NCI-H748 treated with DMSO at 0.1 percent for 48 hours (cell line): ENCODE measurements around the gene CHN1.

Source experiments
- DNase-seq: peaks from one replicate; lab custom pipeline; 2025; lab: John Stamatoyannopoulos, UW

Gene CHN1, protein sequence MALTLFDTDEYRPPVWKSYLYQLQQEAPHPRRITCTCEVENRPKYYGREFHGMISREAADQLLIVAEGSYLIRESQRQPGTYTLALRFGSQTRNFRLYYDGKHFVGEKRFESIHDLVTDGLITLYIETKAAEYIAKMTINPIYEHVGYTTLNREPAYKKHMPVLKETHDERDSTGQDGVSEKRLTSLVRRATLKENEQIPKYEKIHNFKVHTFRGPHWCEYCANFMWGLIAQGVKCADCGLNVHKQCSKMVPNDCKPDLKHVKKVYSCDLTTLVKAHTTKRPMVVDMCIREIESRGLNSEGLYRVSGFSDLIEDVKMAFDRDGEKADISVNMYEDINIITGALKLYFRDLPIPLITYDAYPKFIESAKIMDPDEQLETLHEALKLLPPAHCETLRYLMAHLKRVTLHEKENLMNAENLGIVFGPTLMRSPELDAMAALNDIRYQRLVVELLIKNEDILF

GRCh38 chr2:175004980-175005732 is at the start of gene CHN1:
CHN1 (minus strand) TSS chr2:175005381; CDS start chr2:175004912, 469 bp downstream.
- peak; percentile 69 for DNase-seq

DNA sequence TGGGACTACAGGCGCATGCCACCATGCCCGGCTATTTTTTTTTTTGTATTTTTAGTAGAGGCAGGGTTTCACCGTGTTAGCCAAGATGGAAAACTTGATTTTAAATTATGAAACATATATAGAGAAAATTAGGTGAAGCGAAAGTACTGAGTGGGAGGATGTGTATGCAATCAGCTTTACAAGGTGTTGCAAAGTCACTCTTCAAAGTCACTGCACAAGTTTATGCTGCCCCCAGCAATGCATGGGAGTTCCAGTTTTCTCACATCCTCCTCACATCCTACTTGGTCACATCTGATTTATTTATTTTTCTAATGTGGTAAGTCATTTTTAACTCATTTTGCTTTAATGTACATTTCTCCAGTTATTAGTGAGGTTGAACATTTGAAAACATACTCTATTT is 49.2 kb upstream of the CHN1 start:
- no peak for DNase-seq

DNA sequence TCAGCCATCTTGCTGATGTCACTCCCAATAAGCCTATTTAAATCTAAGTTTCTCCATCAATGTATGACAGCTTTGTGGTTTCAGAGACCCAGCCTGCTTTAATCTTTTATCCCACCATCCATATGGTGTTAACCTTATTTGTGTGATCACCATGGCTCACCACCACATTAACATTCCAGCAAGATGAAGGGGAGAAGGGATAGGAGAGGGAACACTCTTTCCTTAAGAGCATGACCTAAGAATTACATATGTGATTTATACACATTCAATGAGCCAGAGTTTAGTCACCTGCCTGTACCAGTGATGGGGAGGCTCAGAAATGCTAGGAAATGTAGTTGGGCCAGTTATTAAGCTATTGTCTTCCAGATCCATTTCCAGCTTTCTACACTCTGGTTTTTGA is 44.5 kb upstream of the CHN1 start:
- DNase-seq: no peak

DNA sequence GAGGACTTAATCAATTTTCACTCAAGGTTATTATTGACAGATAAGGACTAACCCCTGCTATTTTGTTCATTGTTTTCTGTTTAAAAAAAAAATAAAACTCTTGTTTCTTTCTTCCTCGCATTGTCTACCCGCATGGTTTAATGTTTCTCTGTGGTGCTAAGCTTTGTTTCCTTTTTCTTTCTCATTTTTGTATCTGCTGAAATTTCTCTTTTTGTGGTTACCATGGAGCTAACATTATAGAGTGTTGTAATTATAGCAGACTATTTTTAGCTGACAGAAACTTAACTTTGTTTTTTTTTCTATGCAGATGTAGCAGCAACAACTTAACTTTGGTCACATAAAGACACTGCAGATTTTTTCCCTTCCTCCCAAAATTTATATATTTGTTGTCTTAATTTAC is 43.1 kb upstream of the CHN1 start:
- DNase-seq: no peak

GRCh38 chr2:175039490-175039889 is 34.3 kb upstream of the CHN1 start:
- no peak for DNase-seq

GRCh38 chr2:175039031-175039430 is 33.9 kb upstream of the CHN1 start:
- DNase-seq: no peak

DNA sequence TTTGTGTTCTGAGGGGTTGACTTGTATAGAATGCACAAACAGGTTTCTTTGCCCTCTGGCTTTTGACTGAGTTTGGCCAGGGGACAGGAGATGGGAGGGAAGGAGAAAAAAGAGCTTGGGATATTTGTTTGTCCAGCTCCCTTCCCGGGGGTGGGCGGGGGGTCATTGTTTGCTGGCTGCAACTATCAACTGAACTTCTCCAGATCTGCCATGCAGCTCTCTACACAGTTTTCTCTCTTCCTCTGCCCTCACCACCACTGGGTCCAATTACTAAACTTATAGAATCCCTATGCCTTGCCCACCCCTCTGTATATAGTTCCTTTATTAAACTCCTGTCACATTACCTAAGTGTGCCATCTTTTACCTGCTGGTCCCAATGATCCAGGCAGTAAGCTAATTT is 32.8 kb upstream of the CHN1 start:
- no peak for DNase-seq

GRCh38 chr2:175036582-175037018 is 31.4 kb upstream of the CHN1 start:
- DNase-seq: peak; percentile 3

DNA sequence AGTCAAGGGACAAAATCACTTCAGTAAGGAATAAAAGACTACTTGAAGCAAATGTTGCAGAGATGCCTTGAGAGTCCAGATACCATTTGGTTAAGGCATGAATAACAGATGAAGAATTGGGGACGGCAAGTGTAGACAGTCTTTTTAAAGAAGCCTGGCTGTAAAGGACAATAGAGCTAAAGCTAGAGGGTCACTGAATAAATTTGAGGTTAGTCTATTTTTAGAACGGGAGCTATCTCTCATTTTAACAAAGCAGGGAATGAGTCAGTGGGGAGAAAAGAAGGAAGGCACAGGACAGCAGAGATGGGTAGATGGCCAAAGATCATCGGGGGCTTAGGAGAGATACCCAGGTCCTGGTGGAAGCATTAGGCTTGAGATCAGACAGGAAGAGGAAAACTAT is 30.6 kb upstream of the CHN1 start:
- DNase-seq: no peak

DNA sequence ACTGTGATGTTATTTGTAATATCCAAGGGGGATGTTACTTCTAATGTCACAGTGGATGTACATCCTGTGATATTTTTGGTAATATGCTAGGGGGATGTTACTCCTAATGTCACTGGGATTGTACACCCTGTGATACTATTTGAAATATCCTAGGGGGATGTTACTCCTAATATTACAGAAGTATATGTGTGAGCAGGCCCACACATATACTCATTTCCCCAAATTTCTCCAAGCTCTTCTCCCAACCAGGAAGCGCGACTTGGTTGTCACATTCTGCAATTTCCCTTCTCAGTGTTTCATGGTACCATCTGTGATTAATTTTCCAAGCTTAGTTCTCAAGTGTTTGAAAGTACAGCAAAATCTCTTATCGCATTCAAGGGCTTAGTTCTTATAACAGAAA is 29.5 kb upstream of the CHN1 start:
- no peak for DNase-seq

GRCh38 chr2:175030380-175031271 is 25.4 kb upstream of the CHN1 start:
- DNase-seq: peak; percentile 23

DNA sequence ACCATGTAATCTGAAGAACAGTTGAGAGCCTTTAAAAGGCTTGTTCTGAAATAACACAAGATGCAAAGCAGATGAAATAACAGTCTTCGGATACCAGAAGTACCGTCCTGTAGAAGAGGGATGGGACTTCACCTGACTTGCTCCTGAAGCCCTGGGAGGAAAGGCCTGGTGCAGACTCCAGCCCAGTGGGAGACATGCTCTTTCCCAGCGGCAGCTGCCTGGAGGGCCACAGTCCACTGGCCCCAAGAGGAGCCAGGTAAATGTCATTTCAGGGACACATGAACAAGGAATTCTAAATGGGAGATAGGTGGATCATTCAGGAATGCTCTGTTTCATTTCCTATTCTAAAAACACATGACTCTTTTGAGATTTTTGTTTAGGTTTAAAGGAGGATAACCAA is 22.6 kb upstream of the CHN1 start:
- no peak for DNase-seq

- DNase-seq: no peak
Observed at GRCh38 chr2:175026385-175026784, 21.2 kb upstream of the CHN1 start.

GRCh38 chr2:175025946-175026345 is 20.8 kb upstream of the CHN1 start:
- DNase-seq: no peak

DNA sequence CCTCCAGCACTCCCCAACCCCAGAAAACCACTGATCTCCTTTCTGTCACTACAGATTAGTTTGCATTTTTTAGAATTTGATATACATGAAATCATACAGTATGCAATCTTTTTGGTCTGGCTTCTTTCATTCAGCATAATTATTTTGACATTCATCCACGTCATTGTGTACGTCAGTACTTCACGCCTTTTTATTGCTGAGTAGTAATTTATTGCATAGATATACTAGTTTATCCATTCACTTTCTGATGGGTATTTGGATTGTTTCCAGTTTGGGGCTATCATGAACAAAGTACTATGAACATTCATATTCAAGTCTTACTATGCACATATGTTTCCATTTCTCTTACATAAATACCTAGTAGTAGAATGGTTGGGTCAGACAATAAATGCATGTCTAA is 20.1 kb upstream of the CHN1 start:
- no peak for DNase-seq

- DNase-seq: no peak
Observed at GRCh38 chr2:175022923-175023322, 17.7 kb upstream of the CHN1 start.

DNA sequence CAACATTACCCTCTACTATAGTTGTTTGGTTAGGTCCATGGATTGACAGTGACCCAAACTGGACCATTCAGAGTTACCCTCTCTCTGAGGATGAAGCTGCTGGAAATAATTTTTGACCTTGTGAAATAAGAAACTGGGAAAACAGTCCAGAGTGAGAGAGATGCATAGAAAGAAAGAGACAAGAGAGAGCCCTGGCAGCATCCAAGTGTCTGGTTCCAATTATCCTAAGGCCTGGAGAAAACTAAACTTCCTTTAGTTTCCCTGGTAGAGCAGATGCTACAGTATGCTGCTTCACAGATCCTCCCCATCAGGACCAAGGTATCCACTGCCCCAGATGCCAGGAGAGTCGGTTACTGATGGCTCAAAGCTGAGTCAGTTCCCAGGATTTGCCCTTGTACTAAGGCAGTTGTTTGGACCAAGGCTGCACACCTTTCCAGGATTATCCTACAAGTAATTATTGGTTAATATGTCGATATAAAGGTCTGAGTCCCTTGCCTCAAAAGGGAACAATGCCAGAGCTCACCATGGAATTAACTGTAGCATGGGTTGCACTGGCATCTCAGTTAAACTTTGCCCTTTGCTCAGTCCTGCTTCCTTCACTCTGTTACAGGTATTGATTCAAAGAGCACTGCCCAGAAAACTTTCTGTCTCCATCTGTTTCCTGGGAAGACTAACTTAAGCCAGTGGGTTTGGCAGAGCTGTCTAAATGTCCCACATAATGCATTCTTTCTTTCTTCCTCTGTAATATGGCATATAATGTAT is 14.6 kb upstream of the CHN1 start:
- DNase-seq: no peak

DNA sequence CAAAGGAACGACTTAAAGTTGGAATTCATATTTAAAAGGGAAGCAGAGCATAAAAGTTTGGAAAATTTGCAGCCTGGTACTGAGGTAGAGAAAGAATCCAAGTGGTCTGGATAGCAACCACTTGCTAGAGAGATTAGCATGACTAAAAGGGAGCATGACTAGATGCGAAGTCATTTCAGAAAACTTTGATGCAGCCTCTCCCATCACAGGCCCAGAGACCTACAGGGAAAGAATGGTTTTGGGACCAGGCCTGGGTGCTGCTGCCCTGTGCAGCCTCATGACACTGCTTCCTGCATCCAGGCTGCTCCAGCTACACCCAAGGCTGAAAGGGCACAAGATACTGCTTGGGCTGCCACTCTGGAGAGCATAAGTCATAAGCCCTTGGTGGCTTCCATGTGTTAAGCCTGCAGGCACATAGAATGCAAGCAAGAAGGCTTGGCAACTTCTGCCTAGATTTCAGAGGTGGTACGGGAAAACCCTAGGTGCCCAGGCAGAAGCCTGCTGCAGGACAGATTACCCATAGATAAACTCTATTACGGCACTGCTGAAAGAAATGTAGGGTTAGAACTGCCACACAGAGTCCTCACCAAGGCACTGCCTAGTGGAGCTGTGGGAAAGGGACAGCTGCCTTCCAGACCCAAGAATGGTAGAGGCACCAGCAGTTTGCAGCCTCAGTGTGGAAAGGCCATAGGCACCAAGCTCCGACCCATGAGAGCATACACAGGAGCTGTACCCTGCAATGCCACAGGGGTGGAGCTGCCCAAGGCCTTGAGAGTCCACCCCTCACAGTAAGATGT is 12.6 kb upstream of the CHN1 start:
- DNase-seq: no peak

GRCh38 chr2:175015340-175015739 is 10.2 kb upstream of the CHN1 start:
- DNase-seq: no peak

- DNase-seq: no peak
Observed at GRCh38 chr2:175012516-175012915, 7.3 kb upstream of the CHN1 start.

DNA sequence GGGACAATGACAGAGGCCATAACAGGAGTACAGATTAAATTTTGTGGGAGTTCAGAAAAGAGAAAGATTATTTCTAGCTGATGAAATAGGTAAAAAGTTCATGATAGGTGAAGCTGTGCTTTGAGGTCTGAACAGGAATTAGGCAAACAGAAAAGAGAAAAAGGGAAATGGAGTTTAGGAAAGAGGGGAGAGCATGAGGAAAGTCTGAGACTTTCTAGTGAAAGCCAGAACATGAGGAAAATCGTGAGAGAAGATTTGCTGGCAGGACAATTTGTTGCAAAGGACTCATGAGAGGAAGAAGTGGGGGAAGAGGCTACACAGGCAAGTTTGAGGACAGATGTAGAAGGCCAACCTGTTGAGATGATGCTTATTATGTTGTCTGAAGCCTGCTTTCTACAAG is 6.3 kb upstream of the CHN1 start:
- DNase-seq: no peak
